Nephron (organoid): Measurements from ENCODE around the gene SH3PXD2A.

Experiments
- H3K27ac Mint-ChIP-seq, 3 experiments: 2 replicates each; pipeline ENCODE4 v1.8.0; 2020; ENCODE audit warnings: mixed read lengths in 3 of 3, mild to moderate bottlenecking in 2 of 3, moderate library complexity in 1 of 3
- H3K27me3 Mint-ChIP-seq: 2 replicates; pipeline ENCODE4 v1.8.0; 2021; ENCODE audit warnings: low read depth, mild to moderate bottlenecking, moderate library complexity, mixed read lengths
- H3K36me3 Mint-ChIP-seq: 2 replicates; pipeline ENCODE4 v1.8.0; 2020; ENCODE audit warnings: low read depth, mixed read lengths
- H3K4me1 Mint-ChIP-seq: 2 replicates; pipeline ENCODE4 v1.8.0; 2020; ENCODE audit warnings: mixed read lengths
- H3K4me3 Mint-ChIP-seq, 3 experiments: 2 replicates each; pipeline ENCODE4 v1.8.0; 2020; ENCODE audit warnings: mild to moderate bottlenecking in 3 of 3, mixed read lengths in 3 of 3, moderate library complexity in 2 of 3
- H3K9me3 Mint-ChIP-seq: 2 replicates; pipeline ENCODE4 v1.8.0; 2020; ENCODE audit warnings: mixed read lengths
- TF ChIP-seq, protein P1 (sequence below), 3 experiments: fragments of 200-600 bp; sonication (generic); IDR thresholded peaks; one replicate each; pipeline ENCODE4 v1.5.0; 2021; ENCODE audit warnings: antibody characterized with exemption in 3 of 3; ENCODE audit not compliant: unreplicated experiment in 3 of 3

The SH3PXD2A gene

DNA sequence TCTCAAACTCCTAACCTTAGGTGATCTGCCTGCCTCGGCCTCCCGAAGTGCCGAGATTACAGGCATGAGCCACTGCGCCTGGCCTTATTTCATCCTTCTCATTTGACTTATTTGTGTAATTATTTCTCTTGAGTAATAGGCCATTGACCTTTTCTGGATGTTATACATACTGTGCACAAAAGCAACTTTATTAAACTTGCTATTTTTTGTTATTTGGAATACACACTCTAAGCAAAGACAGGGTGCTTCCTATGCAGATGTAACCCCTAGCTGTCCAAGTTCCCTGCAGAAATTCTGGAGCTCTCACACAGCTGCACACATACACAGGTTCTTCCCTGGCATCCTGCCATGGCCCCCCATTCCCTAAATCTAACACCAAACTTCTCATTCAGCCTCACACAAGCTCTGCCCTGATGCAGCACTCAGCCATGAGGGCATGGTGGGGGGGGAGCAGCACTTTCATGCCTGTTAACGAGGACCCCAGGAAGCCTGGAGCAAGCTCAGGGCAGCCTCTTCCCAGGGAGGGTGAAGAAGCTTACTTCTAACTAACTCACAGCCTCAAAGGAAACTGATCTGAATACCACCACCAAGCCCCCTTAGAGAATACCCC, 33.2 kb downstream of the SH3PXD2A start:
- TF ChIP-seq, protein P1, sequence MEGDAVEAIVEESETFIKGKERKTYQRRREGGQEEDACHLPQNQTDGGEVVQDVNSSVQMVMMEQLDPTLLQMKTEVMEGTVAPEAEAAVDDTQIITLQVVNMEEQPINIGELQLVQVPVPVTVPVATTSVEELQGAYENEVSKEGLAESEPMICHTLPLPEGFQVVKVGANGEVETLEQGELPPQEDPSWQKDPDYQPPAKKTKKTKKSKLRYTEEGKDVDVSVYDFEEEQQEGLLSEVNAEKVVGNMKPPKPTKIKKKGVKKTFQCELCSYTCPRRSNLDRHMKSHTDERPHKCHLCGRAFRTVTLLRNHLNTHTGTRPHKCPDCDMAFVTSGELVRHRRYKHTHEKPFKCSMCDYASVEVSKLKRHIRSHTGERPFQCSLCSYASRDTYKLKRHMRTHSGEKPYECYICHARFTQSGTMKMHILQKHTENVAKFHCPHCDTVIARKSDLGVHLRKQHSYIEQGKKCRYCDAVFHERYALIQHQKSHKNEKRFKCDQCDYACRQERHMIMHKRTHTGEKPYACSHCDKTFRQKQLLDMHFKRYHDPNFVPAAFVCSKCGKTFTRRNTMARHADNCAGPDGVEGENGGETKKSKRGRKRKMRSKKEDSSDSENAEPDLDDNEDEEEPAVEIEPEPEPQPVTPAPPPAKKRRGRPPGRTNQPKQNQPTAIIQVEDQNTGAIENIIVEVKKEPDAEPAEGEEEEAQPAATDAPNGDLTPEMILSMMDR (IDR thresholded peaks at IDR 0.05; ENCODE audit: unreplicated experiment in 3 of 3), result no peak
- Mint-ChIP-seq H3K27me3 (peaks cover 25% of the 10 kb centered on the region), H3K27ac (peak overlapping the region; percentile 58 to 83 (median 74)), H3K36me3 (no peaks in the 10 kb centered on the region), H3K4me3 (peak overlapping the region in 2 of 3 experiments; percentile 4 to 17), H3K9me3 (no peaks in the 10 kb centered on the region), H3K4me1 (peaks cover 72% of the 10 kb centered on the region)

- peaks cover 64% of the 10 kb centered on the region for H3K4me1 Mint-ChIP-seq
- TF ChIP-seq, protein P1 (IDR thresholded peaks at IDR 0.05; ENCODE audit: unreplicated experiment in 3 of 3), result no peak
- peaks cover 30% of the 10 kb centered on the region for H3K27me3 Mint-ChIP-seq
- peak overlapping the region; percentile 17 to 40 (median 18) for H3K27ac Mint-ChIP-seq
- H3K9me3 Mint-ChIP-seq, result no peaks in the 10 kb centered on the region
- no peaks in the 10 kb centered on the region for H3K36me3 Mint-ChIP-seq
- no peak overlapping the region for H3K4me3 Mint-ChIP-seq
These were observed 35.0 kb downstream of the SH3PXD2A start for GRCh38 chr10:103820101-103821062.

- TF ChIP-seq, protein P1 (IDR thresholded peaks at IDR 0.05; ENCODE audit: unreplicated experiment in 3 of 3), result no peak
- Mint-ChIP-seq H3K9me3 (no peaks in the 10 kb centered on the region), H3K4me3 (peak overlapping the region in 1 of 3 experiments; percentile 4), H3K36me3 (no peaks in the 10 kb centered on the region), H3K27me3 (peaks cover 29% of the 10 kb centered on the region), H3K4me1 (peaks cover 63% of the 10 kb centered on the region), H3K27ac (peak overlapping the region; percentile 17 to 40 (median 18))
These were observed 35.9 kb downstream of the SH3PXD2A start for GRCh38 chr10:103819493-103819892.

- Mint-ChIP-seq H3K4me3 (peak overlapping the region in 1 of 3 experiments; percentile 5), H3K27ac (peak overlapping the region; percentile 18 to 58 (median 36)), H3K4me1 (peaks cover 63% of the 10 kb centered on the region), H3K27me3 (peaks cover 26% of the 10 kb centered on the region), H3K9me3 (no peaks in the 10 kb centered on the region), H3K36me3 (no peaks in the 10 kb centered on the region)
- TF ChIP-seq, protein P1 (IDR thresholded peaks at IDR 0.05; ENCODE audit: unreplicated experiment in 3 of 3), result no peak
These were observed 36.5 kb downstream of the SH3PXD2A start for GRCh38 chr10:103818765-103819374.

DNA sequence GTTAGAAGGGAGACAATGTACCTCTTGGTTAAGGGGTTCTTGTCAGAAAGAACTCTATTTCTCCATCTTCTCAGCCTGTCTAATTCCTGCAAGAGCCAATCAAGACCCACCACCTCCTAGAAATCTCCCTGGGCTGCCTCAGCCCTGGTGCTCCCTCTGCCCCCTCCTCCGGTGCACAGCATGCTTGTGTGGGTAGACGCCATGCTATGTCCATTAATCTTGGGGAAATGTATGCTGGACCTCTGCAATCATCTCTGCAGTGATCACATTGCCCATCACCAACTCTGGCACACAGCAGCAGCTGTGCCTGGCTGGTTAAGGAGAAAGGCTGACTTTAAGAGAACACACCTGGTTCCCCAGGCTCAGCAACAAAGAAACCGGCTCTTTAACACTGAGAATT, 37.3 kb downstream of the SH3PXD2A start:
- Mint-ChIP-seq H3K4me3 (no peak overlapping the region), H3K4me1 (peaks cover 61% of the 10 kb centered on the region), H3K27ac (peak overlapping the region in 2 of 3 experiments; percentile 36 to 58), H3K36me3 (no peaks in the 10 kb centered on the region), H3K27me3 (peaks cover 26% of the 10 kb centered on the region), H3K9me3 (no peaks in the 10 kb centered on the region)
- TF ChIP-seq, protein P1 (IDR thresholded peaks at IDR 0.05; ENCODE audit: unreplicated experiment in 3 of 3), result no peak
